Vagina (tissue), 2 donors: ENCODE results near the gene ZNF436. TPM values are rescaled to one million over a fixed set of nuclear protein-coding genes. Genes with fewer than 3 reads are reported as not detected.

Experiments
- DNase-seq, 2 donors: peaks; one replicate each; pipeline ENCODE4 v3.0.0-alpha.2; 2017; ENCODE audit errors: extremely low spot score in 2 of 2
- H3K27ac ChIP-seq: fragments of 200-600 bp; sonication (generic); one replicate; pipeline ENCODE4 v1.5.1; 2019
- H3K27me3 ChIP-seq: fragments of 200-600 bp; sonication (generic); one replicate; pipeline ENCODE4 v1.5.1; 2019
- H3K36me3 ChIP-seq, 2 donors: fragments of 200-600 bp; sonication (generic); one replicate each; pipeline ENCODE4 v1.5.1; 2017 to 2019
- H3K4me1 ChIP-seq: fragments of 200-600 bp; sonication (generic); one replicate; pipeline ENCODE4 v1.5.1; 2019
- H3K4me3 ChIP-seq, 2 donors: fragments of 200-600 bp; sonication (generic); 1 replicate in 1 of 2; 2 replicates in 1 of 2; pipeline ENCODE4 v1.5.1; 2016 to 2019
- H3K9me3 ChIP-seq: fragments of 200-600 bp; sonication (generic); one replicate; pipeline ENCODE4 v1.5.1; 2019
- CTCF ChIP-seq, 3 experiments: fragments of 450-650 bp in 2 of 3; fragments of 200-600 bp in 1 of 3; sonication (generic) in 1 of 3; IDR thresholded peaks; one replicate each; pipeline ENCODE4 v1.5.1; 2017 to 2019; ENCODE audit warnings: antibody characterized with exemption in 3 of 3, mild to moderate bottlenecking in 2 of 3, moderate library complexity in 2 of 3
- POLR2A ChIP-seq, 2 donors: fragments of 450-650 bp; IDR thresholded peaks; one replicate each; pipeline ENCODE4 v1.6.1; 2017; ENCODE audit warnings: antibody characterized with exemption in 2 of 2, mild to moderate bottlenecking in 2 of 2, moderate library complexity in 2 of 2
- POLR2AphosphoS5 ChIP-seq, 2 donors: sonication (generic); formaldehyde crosslinking; IDR thresholded peaks; one replicate each; pipeline ENCODE4 v1.9.0; 2017; ENCODE audit warnings: antibody characterized with exemption in 2 of 2, mild to moderate bottlenecking in 2 of 2, low read depth in 1 of 2; ENCODE audit not compliant: insufficient read depth in 1 of 2
- intact Hi-C: fragments of 100-400 bp; cut with DNase I; formaldehyde crosslinking; loops from one replicate; pipeline ENCODE4 v1.15.1; 2023
- total RNA-seq: library from RNA; depleted of rRNA; stranded (reverse); fragments of >200 nt; gene quantifications from one replicate; pipeline ENCODE4 v1.2.3, GENCODE V29; 2016

Gene ZNF436
- total RNA-seq, 1 donor from 2014 or later, result 20.9 TPM

- H3K4me1 ChIP-seq, result peaks cover 52% of the 10 kb centered on the region
- peak overlapping the region; percentile 77 to 96 for H3K4me3 ChIP-seq
- TF ChIP-seq CTCF (IDR thresholded peaks at IDR 0.05) (no peak), POLR2A (IDR thresholded peaks at IDR 0.05) (no peak), POLR2AphosphoS5 (IDR thresholded peaks at IDR 0.05; ENCODE audit: insufficient read depth in 1 of 2, low read depth in 1 of 2) (no peak)
Observed at GRCh38 chr1:23343221-23344110, 26.2 kb downstream of the ZNF436 start.

GRCh38 chr1:23341931-23342692, 27.5 kb downstream of the ZNF436 start:
- TF ChIP-seq POLR2AphosphoS5 (IDR thresholded peaks at IDR 0.05; ENCODE audit: insufficient read depth in 1 of 2, low read depth in 1 of 2) (no peak), CTCF (IDR thresholded peaks at IDR 0.05) (no peak), POLR2A (IDR thresholded peaks at IDR 0.05) (no peak)
- Histone ChIP-seq H3K36me3 (peaks cover 0 to 11% of the 10 kb centered on the region in 2 donors), H3K27ac (peak overlapping the region; percentile 91), H3K4me3 (peak overlapping the region; percentile 77 to 96), H3K4me1 (peaks cover 52% of the 10 kb centered on the region), H3K9me3 (no peaks in the 10 kb centered on the region), H3K27me3 (no peaks in the 10 kb centered on the region)
- intact Hi-C loops, result no loop called here
- no peak for DNase-seq

More at GRCh38 chr1:23343221-23344110, 26.2 kb downstream of the ZNF436 start:
- DNase-seq, result no peak
- Histone ChIP-seq H3K27me3 (no peaks in the 10 kb centered on the region), H3K9me3 (no peaks in the 10 kb centered on the region), H3K27ac (peak overlapping the region; percentile 91), H3K36me3 (no peaks in the 10 kb centered on the region)
- intact Hi-C loops, result no loop called here

- H3K36me3 ChIP-seq, result peaks cover 0 to 29% of the 10 kb centered on the region in 2 donors
- intact Hi-C loops, result no loop called here
- no peak for DNase-seq
- no peaks in the 10 kb centered on the region for H3K9me3 ChIP-seq
- H3K4me1 ChIP-seq, result peaks cover 46% of the 10 kb centered on the region
- H3K27ac ChIP-seq, result no peak overlapping the region
- TF ChIP-seq POLR2A (IDR thresholded peaks at IDR 0.05) (no peak), CTCF (IDR thresholded peaks at IDR 0.05) (no peak), POLR2AphosphoS5 (IDR thresholded peaks at IDR 0.05; ENCODE audit: insufficient read depth in 1 of 2, low read depth in 1 of 2) (no peak)
- H3K4me3 ChIP-seq, result no peak overlapping the region
- H3K27me3 ChIP-seq, result no peaks in the 10 kb centered on the region
Observed at GRCh38 chr1:23339632-23340031, 30.0 kb downstream of the ZNF436 start.

GRCh38 chr1:23337869-23338268, 31.8 kb downstream of the ZNF436 start:
- intact Hi-C loops, result no loop called here
- Histone ChIP-seq H3K4me1 (peaks cover 44% of the 10 kb centered on the region), H3K36me3 (peaks cover 0 to 46% of the 10 kb centered on the region in 2 donors), H3K4me3 (no peak overlapping the region), H3K27me3 (no peaks in the 10 kb centered on the region), H3K27ac (no peak overlapping the region), H3K9me3 (no peaks in the 10 kb centered on the region)
- DNase-seq, result no peak
- TF ChIP-seq POLR2AphosphoS5 (IDR thresholded peaks at IDR 0.05; ENCODE audit: insufficient read depth in 1 of 2, low read depth in 1 of 2) (no peak), POLR2A (IDR thresholded peaks at IDR 0.05) (no peak), CTCF (IDR thresholded peaks at IDR 0.05) (no peak)
